Pulmonary artery endothelial cell (primary cell): Measurements from ENCODE around the gene STX3. TPM values are rescaled to one million over a fixed set of nuclear protein-coding genes. Genes with fewer than 3 reads are reported as not detected.
A peak's percentile ranks its signal among the peaks of the same experiment; 100 is the strongest.

Source experiments
- DNase-seq: peaks from one replicate; pipeline ENCODE4 v3.0.0-alpha.2; 2011; ENCODE audit warnings: low read depth, low spot score
- total RNA-seq: library from RNA; depleted of rRNA; stranded (reverse); fragments of >200 nt; gene quantifications from 2 replicates; pipeline ENCODE4 v1.2.3, GENCODE V29; 2014

STX3 gene
- 26.7 and 26.8 TPM in 2 replicates for total RNA-seq

- DNase-seq, result no peak
Observed at GRCh38 chr11:59754859-59755700, at the start of gene STX3. Gene STX3, plus strand, starts transcription at chr11:59755376. Its CDS starts 230 bp downstream, at chr11:59755606.

DNA sequence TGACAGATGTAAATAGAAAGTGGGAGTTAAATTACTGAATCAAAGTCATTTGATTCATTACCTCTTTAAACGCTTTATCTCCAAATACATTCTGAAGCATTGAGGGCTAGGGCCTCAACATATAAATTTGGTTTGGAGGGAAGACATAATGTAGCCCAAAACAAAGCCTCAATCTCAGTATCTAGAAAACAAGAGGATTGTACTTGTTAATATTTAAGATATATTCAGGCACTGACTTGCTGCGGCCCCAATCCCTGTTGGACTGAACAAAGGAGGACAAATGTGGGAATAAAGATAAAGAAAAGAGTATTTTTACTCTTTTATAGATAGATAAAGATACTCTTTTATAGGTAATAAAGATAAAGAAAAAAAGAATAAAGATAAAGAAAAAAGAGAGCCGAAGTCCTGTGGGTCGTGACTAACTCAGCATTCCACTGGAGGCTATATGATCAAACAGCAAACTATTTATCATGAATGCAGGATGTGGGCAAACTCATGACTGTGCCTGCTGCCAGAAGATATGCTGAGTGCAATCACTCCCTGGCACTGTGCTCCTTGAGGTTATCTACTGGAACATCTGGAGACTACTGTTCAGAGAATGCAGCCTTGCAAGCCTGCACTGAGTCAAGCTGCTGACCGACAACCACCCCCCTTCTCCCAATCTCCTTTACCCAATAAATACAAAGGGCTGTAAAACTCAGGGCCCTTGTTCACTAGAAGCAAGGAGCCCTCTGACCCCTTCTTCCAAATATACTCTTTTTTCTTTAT lies 48.5 kb upstream of the STX3 start:
- peak; percentile 83 for DNase-seq

DNA sequence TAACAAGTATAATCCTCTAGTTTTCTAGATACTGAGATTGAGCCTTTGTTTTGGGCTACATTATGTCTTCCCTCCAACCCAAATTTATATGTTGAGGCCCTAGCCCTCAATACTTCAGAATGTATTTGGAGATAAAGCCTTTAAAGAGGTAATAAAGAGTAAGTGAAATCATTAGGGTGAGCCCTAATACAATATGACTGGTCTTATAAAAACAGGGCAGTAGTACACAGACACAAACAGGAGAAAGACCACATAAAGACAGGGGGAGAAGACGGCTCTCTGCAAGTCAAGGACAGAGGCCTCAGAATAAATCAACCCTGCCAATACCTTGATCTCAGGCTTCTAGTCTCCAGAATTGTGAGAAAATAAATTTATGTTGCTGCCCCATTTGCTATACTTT lies 47.8 kb upstream of the STX3 start:
- no peak for DNase-seq

- DNase-seq, result no peak
Observed at GRCh38 chr11:59708537-59708936, 46.6 kb upstream of the STX3 start.

- no peak for DNase-seq
Observed at GRCh38 chr11:59710136-59710847, 44.9 kb upstream of the STX3 start.

DNA sequence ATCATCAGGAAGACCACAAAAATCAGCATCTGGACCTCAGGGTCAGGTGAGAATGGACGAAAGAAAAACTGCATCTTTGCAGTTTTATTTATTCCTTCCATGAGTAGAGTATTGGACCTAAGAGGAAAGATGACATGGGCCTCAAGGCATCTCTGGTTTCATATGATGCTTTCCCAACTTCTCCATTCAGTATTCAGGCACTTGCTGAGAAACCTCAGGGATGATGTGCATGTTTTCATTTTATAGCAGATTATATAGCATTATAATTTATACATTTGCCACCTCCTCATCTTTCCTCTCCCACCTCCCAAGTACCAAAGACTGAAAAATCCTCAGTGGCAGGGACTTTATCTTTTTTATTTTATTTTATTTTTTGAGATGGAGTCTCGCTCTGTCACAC lies 41.4 kb upstream of the STX3 start, which contains the start of gene OR10V1:
TSS of gene OR10V1 (minus strand) at position 101 of the 400 bp plus-strand sequence. CDS start at position 101, 0 bp downstream.
- no peak for DNase-seq

DNA sequence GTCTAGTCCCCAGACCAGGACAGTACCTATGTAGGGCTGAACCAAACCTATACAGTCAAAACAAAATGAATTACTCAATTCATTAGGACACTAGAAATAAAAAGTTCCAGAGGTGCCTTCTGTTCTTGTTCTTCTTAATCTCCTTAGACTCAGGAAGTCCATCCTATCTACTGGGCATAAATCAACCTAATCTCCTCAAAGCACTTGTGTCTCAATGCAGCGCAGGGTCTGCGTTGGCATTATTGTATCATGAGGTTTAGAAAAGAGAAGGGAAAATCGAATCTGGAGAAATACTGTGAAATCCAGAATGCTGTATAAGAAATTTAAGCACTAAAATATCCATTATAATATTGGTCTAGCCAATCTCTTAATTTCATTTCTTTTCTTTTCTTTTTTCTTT lies 39.1 kb upstream of the STX3 start:
- no peak for DNase-seq

GRCh38 chr11:59719556-59719955 lies 35.6 kb upstream of the STX3 start:
- no peak for DNase-seq

- DNase-seq, result no peak
Observed at GRCh38 chr11:59724066-59724465, 31.1 kb upstream of the STX3 start.

DNA sequence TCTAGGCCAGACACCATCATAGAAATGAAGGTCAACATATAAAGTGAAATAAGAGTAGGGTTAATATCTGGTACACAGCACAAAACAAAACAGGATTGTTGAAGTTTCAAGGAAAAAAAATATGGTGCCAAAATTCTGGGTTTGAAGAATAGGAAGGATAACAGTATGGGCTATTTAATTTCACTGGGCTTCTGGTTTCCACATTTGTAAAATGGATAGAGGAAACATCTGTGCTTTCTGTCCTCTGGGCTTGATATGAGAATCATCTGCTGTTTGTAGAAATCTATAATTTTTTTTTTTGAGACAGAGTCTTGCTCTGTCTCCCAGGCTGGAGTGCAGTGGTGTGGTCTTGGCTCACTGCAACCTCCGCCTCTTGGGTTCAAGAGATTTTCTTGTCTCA lies 27.8 kb upstream of the STX3 start:
- DNase-seq, result no peak

DNA sequence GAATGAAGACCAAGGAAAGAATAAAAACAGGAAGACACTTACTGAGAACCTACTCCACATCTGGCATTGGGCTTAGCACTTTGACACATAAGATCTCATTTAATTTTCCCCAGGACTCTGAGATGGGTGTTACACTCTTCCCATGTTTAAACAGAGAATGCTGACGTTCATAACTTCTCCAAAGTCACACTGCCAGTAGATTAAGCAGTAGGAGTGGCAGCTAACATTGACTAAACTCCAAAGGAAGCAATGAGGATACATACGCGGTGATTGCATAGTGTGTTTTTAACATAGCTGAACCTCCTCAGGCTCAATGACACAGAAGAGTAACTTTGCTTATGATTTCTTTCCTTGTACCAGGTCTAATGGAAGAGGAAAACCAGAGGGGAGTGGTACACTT lies 27.0 kb upstream of the STX3 start:
- DNase-seq, result no peak

DNA sequence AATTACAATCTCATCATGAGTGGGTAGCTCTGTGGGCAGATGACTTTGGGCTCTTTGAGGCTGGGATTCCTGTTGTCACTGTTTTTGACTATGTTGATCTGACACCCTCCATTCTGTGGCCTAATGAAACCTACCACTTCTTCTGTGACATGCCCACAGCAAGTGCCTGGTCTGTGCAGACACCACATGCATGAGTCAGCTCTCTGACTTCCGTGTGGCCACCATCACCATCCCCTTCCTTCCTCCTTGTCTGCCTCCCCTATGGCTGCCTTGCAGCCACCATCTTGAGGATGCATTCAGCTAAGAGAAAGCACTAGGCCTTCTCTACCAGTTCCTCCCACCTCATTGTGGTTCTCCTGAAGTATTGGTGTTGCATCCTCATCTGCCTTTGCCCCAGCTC lies 26.3 kb upstream of the STX3 start:
- DNase-seq, result no peak

- DNase-seq, result no peak
Observed at GRCh38 chr11:59729834-59730233, 25.3 kb upstream of the STX3 start.

DNA sequence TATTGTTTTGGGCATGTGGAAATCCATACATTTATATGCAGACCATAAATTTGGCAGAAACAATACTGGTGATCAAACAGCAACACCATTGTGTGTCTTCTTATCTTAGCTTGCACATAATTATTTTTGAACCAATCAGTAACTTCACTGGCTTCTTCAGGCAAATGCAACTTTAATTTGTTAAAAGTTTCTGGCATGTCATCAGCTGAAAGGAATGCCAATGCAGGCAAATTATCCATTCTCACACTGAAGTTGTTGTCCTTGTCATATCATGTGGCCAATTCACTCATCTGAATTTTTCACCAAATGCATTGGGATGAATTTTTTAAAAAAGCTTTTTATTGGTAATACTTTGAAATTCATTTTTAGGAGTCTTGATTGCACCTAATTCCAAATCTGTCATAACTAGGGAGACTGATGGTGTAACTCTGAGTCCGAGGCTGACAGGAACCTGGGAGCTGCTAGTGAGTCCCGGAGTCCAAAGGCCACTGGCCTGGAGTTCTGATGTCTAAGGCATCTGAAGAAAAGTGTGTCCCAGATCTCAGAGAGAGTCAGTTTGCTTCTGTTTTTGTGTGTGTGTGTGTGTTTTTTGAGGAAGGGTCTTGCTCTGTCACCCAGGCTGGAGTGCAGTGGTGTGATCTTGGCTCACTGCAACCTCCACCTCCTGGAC lies 24.1 kb upstream of the STX3 start:
- DNase-seq, result no peak

GRCh38 chr11:59746111-59746510 lies 9.1 kb upstream of the STX3 start:
- DNase-seq, result no peak

DNA sequence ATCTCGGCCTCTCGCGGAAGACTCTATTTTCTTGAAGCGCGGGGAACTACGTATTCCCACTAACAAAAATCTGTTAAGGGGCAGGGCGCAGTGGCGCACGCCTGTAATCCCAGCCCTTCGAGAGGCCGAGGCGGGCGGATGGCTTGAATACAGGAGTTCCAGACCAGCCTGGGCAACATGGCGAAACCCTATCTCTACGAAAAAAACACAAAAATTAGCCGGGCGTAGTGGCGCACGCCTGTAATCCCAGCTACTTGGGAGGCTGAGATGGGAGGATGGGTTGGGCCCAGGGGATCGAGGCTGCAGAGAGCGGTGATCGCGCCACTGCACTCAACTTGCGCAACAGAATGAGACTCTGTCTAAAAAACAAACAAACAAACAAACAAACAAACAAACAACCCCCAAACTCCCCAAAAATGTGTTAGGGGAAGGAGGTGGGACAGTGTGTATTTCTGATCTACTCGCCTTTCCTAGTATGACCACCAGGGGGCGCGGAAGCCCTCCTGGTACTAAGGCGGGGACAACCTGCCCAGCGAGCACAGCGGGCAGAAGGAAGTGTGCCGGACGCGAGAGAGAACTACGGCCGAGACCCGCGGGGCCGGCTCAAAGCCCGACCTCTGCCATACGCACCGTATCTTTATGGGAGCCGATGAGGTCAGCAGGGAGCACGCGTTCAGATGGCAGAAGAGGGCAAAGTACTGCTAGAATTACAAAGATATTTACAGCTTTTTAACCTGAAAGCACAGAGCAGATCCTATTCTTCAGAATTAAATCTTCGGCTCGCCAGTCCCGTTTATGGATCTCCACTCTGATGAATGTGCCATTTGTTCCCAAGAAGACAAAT lies 1.3 kb upstream of the STX3 start:
- DNase-seq, result no peak

- DNase-seq, result no peak
Observed at GRCh38 chr11:59754494-59754858, 700 bp upstream of the STX3 start.

DNA sequence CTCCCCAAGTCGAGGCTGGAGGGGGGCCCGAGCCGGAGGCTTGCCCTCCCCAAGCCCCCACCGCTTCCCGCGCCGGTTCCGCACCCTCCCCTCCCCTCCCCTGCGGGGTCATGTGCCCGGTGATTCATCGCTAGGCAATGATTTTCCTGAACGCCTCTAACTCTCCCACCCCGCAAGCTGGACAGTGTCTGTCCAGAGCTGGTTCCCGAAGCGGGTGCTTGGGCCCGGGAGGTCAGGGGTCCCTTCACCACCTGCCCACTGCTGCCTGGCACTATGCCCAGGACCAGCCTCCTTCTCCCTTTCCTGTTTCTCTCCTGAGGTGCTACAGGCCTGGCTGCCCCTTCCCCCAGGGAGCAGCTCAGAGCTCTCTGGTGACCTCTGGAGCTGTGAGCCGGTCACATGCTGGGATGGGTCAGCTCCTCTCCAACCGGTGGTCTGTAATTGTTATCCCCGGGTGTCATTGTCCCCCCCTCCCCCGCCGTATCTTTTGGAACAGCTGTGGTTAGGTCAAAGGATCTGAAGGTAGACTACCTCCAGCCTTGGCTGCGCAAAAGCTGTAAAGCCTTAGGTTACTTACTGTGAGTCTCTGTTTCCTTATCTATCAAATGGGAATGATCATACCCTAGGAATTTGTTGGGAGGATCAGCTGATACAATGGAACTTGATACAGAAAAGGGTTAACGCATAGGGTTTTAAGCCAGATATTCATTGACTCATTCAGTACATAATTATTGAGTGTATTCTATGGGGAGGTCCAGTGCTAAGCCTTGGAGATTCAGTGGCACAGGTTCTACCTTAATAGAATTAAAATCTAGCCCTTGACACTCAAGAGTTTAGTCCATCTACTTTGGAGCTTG lies 753 bp downstream of the STX3 start:
- peak; percentile 58 for DNase-seq

DNA sequence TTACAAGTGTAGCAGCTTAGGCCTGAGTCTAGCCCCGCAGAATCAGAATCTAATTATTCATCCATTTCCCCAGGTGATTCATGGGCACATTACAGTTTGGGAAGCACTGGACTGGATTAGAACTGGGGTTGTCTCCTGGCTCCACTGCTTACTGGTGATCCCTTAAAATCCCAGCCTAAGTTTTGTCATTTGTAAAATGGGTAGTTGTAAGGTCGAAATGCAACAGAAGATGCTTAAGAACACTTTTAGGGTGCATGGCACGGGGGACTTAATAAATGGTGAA lies 1.3 kb downstream of the STX3 start:
- DNase-seq, result no peak

- no peak for DNase-seq
Observed at GRCh38 chr11:59756845-59757244, 1.7 kb downstream of the STX3 start.
